GM12872 (cell line): ENCODE measurements around the gene LCN1.

Experiments
- CTCF ChIP-seq: IDR thresholded peaks from 3 replicates; pipeline ENCODE4 v1.5.1; 2011; ENCODE audit warnings: low read depth, mild to moderate bottlenecking, low read length, moderate library complexity; ENCODE audit not compliant: insufficient read depth

LCN1 gene

DNA sequence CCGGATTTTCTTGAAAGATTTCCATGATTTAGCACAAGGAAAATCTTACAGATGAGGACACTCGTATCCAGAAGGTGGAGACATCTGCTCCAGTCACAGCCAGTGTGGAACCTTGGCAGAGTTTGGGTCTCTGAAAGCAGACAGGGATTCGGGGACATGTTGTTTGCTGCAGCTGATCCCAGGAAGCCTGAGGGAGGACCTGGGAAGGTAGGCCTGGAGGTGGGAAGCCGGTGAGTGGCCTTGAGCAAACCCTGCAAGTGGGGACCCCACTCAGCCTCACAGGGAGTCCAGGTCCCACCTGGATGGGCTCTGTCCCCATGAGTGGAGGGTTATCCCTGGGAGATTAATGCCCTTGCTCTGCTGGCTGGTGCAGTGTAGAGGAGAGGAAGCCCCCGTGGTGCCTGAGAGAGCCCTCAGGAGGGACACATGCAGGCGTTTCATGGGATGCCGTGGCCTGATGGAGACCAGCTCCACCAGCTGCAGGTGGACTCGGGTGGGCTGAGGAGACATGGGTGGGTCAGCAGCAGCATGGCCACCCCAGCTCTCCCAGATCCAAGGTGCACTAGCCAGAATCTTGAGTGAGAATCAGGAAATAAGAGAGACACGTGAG lies 12.9 kb upstream of the LCN1 start:
- no peak for TF ChIP-seq CTCF

GRCh38 chr9:135509458-135509857 lies 11.8 kb upstream of the LCN1 start:
- no peak for TF ChIP-seq CTCF

DNA sequence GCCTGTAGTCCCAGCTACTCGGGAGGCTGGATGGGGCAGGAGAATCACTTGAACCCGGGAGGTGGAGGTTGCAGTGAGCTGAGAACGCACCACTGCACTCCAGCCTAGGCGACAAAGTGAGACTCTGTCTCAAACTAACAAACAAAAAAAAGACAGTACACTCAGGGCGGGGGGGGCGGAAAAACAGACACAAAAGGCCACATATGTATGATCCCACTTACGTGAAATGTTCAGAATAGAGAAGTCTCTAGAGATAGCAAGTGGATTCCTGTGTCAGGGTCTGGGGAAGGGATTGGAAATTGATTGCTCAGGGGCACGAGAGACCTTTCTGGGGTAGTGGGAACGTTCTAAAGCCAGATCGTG lies 9.0 kb upstream of the LCN1 start:
- no peak for TF ChIP-seq CTCF

GRCh38 chr9:135512904-135513303 lies 8.3 kb upstream of the LCN1 start:
- no peak for TF ChIP-seq CTCF

DNA sequence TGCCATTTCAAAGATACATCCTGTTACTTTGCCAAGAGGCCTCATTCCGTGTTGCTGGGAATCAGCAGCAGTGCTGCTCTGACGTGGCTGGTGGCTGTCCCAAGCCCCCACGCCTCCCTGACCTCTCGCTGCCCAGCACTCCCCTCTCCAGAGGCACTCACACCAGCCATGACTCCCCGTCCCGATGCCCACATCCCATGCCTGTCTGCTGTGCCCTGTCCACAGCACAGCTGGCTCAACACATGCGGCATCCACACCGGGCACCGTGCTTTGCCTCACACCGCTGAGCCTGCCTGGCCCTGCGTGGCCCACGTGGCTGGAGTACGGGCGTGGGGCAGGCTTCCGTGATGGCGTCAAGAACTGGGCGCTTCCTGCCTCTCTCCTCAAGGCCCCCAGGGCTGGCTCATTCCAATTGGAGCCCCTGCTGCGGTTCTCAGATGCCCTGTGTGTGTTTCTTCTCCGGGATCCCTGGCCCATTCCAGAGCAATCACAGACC lies 7.8 kb upstream of the LCN1 start:
- no peak for TF ChIP-seq CTCF

GRCh38 chr9:135514342-135515082 lies 6.7 kb upstream of the LCN1 start:
- TF ChIP-seq CTCF = no peak

DNA sequence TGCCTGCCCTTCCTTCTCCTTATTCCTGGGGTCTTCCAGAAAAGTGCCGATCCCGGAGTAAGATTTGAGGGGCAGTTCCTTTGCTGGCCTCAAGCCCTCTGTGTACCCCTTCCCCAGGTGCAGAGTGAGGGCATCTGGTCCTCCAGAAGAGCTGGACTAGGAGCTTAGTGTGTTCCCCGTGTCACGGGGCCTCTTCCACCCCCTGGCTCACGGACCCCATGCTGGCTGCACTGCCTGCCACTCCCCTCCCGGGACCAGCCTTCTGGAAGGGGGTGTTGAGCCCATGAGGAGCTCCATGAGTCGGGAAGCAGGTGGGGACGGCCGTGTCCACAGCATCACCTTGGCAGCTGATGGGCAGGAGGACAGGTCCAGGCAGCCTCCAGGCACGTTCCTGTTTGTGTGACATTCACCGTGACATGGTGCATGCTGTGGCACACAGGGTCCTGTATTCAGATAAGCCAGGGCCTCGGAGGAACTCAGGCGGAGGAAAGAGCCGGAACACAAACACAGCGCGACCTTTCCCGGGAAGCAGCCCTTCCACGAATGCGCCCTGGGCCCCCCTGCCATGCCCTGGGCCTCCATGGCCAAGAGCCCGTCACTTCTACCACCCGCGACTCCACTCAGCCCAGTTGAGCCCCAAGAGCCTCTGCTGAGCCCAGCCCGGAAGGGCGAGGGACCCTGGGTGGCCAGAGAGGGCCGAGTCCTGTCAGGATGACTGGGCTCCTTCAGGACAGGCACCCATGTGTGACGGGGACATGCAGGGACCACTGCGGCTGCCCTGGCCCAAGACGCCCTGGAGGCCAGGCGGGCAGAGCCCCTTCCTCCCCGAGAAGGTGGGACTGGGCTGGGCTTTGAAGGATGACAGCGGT lies 5.9 kb upstream of the LCN1 start:
- no peak for TF ChIP-seq CTCF
